ENCODE measurements around the gene ADAMTS20. TPM values are rescaled to one million over a fixed set of nuclear protein-coding genes. Genes with fewer than 3 reads are reported as not detected.

Gene ADAMTS20
- polyA plus RNA-seq, 1 donor (not counting 4 experiments of a cell fraction or from before 2014, with no cell fraction given): not detected

DNA sequence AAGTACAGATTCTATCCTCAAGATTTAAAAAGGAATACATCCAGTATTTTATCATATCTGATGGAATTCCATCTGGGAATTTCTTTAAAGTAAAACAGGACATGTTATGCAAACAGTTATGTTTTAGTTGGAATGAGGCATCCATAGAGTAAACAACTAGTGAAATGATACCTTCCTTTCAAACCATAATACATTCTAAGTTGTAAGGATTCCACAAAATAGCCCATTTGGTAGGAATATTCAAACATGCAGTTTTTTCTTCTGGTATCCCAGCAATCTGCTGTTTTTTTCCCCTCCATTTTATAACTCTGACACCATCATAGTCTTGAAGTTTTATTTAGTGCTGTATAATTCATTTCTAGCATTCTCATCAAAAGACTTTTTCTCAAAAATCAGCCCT lies 149.6 kb downstream of the ADAMTS20 start:
- no peak for TF ChIP-seq EZH2 (IDR thresholded peaks at IDR 0.05; ENCODE audit: low read length)
- TF ChIP-seq, protein P1, sequence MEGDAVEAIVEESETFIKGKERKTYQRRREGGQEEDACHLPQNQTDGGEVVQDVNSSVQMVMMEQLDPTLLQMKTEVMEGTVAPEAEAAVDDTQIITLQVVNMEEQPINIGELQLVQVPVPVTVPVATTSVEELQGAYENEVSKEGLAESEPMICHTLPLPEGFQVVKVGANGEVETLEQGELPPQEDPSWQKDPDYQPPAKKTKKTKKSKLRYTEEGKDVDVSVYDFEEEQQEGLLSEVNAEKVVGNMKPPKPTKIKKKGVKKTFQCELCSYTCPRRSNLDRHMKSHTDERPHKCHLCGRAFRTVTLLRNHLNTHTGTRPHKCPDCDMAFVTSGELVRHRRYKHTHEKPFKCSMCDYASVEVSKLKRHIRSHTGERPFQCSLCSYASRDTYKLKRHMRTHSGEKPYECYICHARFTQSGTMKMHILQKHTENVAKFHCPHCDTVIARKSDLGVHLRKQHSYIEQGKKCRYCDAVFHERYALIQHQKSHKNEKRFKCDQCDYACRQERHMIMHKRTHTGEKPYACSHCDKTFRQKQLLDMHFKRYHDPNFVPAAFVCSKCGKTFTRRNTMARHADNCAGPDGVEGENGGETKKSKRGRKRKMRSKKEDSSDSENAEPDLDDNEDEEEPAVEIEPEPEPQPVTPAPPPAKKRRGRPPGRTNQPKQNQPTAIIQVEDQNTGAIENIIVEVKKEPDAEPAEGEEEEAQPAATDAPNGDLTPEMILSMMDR (optimal IDR thresholded peaks at IDR 0.05 in 1 of 3, IDR thresholded peaks at IDR 0.05 in 1 of 3, conservative IDR thresholded peaks at IDR 0.05 in 1 of 3; ENCODE audit: extremely low read depth in 1 of 3, insufficient read depth in 2 of 3, low read length in 3 of 3): no peak
- Histone ChIP-seq H3K4me2 (ENCODE audit: control insufficient read depth, extremely low read depth, insufficient read depth, low read depth, low read length) (no peak overlapping the region), H2AFZ (ENCODE audit: control insufficient read depth, low read length) (no peak overlapping the region), H3K9ac (ENCODE audit: control insufficient read depth, extremely low read depth, insufficient read depth, low read length) (no peak overlapping the region), H3K79me2 (ENCODE audit: control insufficient read depth, insufficient read depth, low read length) (no peaks in the 10 kb centered on the region), H4K20me1 (ENCODE audit: control insufficient read depth, extremely low read depth, insufficient read depth, low read length) (no peaks in the 10 kb centered on the region), H3K27me3 (ENCODE audit: control insufficient read depth, extremely low read depth, insufficient read depth, low read length) (no peaks in the 10 kb centered on the region), H3K4me1 (ENCODE audit: control insufficient read depth, extremely low read depth, insufficient read depth, low read length) (no peaks in the 10 kb centered on the region), H3K9me1 (ENCODE audit: control insufficient read depth, extremely low read depth, insufficient read depth, low read length) (no peaks in the 10 kb centered on the region), H3K27ac (ENCODE audit: control insufficient read depth, insufficient read depth, low read length) (no peak overlapping the region), H3K9me3 (ENCODE audit: control insufficient read depth, low read depth, low read length) (no peaks in the 10 kb centered on the region), H3K4me3 (ENCODE audit: control insufficient read depth in 2 of 3, extremely low read depth in 1 of 3, insufficient read depth in 2 of 3, low read depth in 1 of 3, low read length in 3 of 3) (no peak overlapping the region), H3K36me3 (ENCODE audit: control insufficient read depth in 2 of 2, extremely low read depth in 1 of 2, insufficient read depth in 2 of 2, low read length in 2 of 2) (no peaks in the 10 kb centered on the region)
- dilution Hi-C loops (cut with MboI; ENCODE audit: extremely low pct_ligation_motif_present, low sequenced_read_pairs): no loop called here
- FAIRE-seq: no peak
- no peak for DNase-seq (ENCODE audit: low read depth, low spot score)

DNA sequence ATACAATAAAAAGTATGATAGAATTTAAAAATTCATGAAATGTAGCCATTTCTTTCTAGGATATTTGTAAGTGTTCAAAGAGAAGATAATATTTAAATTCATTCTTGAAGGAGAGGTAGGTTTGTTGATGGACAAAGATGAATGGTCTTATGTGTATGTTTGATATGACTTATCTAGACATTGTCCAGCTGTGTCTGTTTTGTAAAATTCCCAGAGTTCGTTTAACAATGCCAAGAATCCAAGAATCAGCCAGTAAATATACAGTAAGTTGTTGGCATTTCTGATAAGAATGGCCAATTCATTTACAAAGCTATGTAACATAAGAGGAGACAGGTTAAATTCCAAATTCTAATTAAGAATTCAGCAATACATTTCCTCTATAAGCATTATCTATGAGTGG lies 150.9 kb downstream of the ADAMTS20 start:
- H3K27ac ChIP-seq (ENCODE audit: control insufficient read depth, insufficient read depth, low read length): no peak overlapping the region

More for the DNA sequence above, 150.9 kb downstream of the ADAMTS20 start:
- Histone ChIP-seq H3K9me1 (ENCODE audit: control insufficient read depth, extremely low read depth, insufficient read depth, low read length) (no peaks in the 10 kb centered on the region), H3K4me2 (ENCODE audit: control insufficient read depth, extremely low read depth, insufficient read depth, low read depth, low read length) (no peak overlapping the region), H3K9me3 (ENCODE audit: control insufficient read depth, low read depth, low read length) (no peaks in the 10 kb centered on the region), H2AFZ (ENCODE audit: control insufficient read depth, low read length) (no peak overlapping the region), H3K27me3 (ENCODE audit: control insufficient read depth, extremely low read depth, insufficient read depth, low read length) (no peaks in the 10 kb centered on the region), H3K36me3 (ENCODE audit: control insufficient read depth in 2 of 2, extremely low read depth in 1 of 2, insufficient read depth in 2 of 2, low read length in 2 of 2) (no peaks in the 10 kb centered on the region), H3K79me2 (ENCODE audit: control insufficient read depth, insufficient read depth, low read length) (no peaks in the 10 kb centered on the region), H4K20me1 (ENCODE audit: control insufficient read depth, extremely low read depth, insufficient read depth, low read length) (no peaks in the 10 kb centered on the region), H3K9ac (ENCODE audit: control insufficient read depth, extremely low read depth, insufficient read depth, low read length) (no peak overlapping the region), H3K4me3 (ENCODE audit: control insufficient read depth in 2 of 3, extremely low read depth in 1 of 3, insufficient read depth in 2 of 3, low read depth in 1 of 3, low read length in 3 of 3) (no peak overlapping the region), H3K4me1 (ENCODE audit: control insufficient read depth, extremely low read depth, insufficient read depth, low read length) (no peaks in the 10 kb centered on the region)
- DNase-seq (ENCODE audit: low read depth, low spot score) (no peak), FAIRE-seq (no peak)
- dilution Hi-C loops (cut with MboI; ENCODE audit: extremely low pct_ligation_motif_present, low sequenced_read_pairs): no loop called here
- TF ChIP-seq EZH2 (IDR thresholded peaks at IDR 0.05; ENCODE audit: low read length): no peak
- TF ChIP-seq, protein P1 (optimal IDR thresholded peaks at IDR 0.05 in 1 of 3, IDR thresholded peaks at IDR 0.05 in 1 of 3, conservative IDR thresholded peaks at IDR 0.05 in 1 of 3; ENCODE audit: extremely low read depth in 1 of 3, insufficient read depth in 2 of 3, low read length in 3 of 3): no peak

All from keratinocyte (primary cell).